Astrocyte (in vitro differentiated cells and primary cell): ENCODE measurements around the gene POLG.

ENCODE experiments used
- EZH2 ChIP-seq: IDR thresholded peaks from 2 replicates; pipeline ENCODE4 v1.6.1; 2012; ENCODE audit warnings: mild to moderate bottlenecking, low read length, inconsistent platforms; ENCODE audit not compliant: insufficient read depth
- TF ChIP-seq, protein P1 (sequence below): IDR thresholded peaks from 2 replicates; pipeline ENCODE4 v1.5.1; 2011; ENCODE audit warnings: low read depth, mild to moderate bottlenecking, inconsistent platforms, low read length, moderate library complexity; ENCODE audit not compliant: insufficient read depth

DNA sequence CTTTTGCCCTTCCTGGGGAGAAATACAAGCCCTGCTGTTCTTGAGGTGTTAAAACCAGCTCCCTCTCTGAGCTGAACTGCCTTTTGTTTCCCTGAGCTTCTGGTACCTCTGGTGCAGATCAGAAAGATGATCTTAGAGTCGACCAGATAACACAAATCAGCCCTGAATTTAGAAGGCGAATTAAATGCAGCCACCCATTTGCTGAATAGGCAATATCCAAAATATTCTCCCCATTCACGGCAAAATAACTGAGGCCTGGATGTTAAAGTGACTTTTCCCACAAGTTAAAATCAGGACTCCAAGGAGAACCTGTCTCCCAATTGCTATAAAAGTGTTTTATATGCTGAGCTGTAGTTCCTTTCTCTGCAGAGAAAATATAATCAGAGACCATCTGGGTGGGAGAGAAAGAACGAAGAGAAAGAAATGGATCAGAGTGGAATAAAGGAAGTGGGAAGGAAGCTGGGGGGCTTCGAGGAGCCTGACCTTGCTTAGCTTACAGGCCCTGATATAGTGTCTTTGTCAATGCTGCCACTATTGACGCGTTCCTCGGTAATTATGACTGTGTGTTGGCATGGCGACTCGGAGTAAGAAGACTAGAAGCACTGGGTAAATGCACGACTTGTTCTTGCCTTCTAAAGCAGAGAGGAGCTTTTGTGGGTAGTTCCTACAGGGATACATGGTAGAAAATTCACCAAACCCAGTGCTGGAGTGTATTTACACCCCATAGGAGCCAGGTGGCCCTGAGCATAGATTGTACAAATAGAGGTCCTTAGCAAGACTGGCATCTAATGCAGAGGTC lies 47.5 kb upstream of the POLG start:
- TF ChIP-seq, protein P1, sequence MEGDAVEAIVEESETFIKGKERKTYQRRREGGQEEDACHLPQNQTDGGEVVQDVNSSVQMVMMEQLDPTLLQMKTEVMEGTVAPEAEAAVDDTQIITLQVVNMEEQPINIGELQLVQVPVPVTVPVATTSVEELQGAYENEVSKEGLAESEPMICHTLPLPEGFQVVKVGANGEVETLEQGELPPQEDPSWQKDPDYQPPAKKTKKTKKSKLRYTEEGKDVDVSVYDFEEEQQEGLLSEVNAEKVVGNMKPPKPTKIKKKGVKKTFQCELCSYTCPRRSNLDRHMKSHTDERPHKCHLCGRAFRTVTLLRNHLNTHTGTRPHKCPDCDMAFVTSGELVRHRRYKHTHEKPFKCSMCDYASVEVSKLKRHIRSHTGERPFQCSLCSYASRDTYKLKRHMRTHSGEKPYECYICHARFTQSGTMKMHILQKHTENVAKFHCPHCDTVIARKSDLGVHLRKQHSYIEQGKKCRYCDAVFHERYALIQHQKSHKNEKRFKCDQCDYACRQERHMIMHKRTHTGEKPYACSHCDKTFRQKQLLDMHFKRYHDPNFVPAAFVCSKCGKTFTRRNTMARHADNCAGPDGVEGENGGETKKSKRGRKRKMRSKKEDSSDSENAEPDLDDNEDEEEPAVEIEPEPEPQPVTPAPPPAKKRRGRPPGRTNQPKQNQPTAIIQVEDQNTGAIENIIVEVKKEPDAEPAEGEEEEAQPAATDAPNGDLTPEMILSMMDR, result no peak
- no peak for TF ChIP-seq EZH2
